Measurements from ENCODE around the gene DNM1. TPM values are rescaled to one million over a fixed set of nuclear protein-coding genes. Genes with fewer than 3 reads are reported as not detected.
A peak's percentile ranks its signal among the peaks of the same experiment; 100 is the strongest.

The DNM1 gene
- total RNA-seq, 1 donor from 2014 or later = 276 TPM

- H3K27me3 Mint-ChIP-seq (ENCODE audit: unreplicated experiment) = no peaks in the 10 kb centered on the region
- no peaks in the 10 kb centered on the region for H3K36me3 Mint-ChIP-seq (ENCODE audit: unreplicated experiment)
- no peak for DNase-seq
- H3K27ac Mint-ChIP-seq (ENCODE audit: unreplicated experiment) = no peak overlapping the region
- no peak overlapping the region for H3K4me3 Mint-ChIP-seq (ENCODE audit: unreplicated experiment)
- TF ChIP-seq CTCF (IDR thresholded peaks at IDR 0.05; ENCODE audit: partially characterized antibody, unreplicated experiment) = no peak
- H3K9me3 Mint-ChIP-seq (ENCODE audit: unreplicated experiment) = no peaks in the 10 kb centered on the region
- H3K4me1 Mint-ChIP-seq (ENCODE audit: low read depth, unreplicated experiment) = no peaks in the 10 kb centered on the region
Measured at GRCh38 chr9:128296340-128297220, 93.4 kb downstream of the DNM1 start.

DNA sequence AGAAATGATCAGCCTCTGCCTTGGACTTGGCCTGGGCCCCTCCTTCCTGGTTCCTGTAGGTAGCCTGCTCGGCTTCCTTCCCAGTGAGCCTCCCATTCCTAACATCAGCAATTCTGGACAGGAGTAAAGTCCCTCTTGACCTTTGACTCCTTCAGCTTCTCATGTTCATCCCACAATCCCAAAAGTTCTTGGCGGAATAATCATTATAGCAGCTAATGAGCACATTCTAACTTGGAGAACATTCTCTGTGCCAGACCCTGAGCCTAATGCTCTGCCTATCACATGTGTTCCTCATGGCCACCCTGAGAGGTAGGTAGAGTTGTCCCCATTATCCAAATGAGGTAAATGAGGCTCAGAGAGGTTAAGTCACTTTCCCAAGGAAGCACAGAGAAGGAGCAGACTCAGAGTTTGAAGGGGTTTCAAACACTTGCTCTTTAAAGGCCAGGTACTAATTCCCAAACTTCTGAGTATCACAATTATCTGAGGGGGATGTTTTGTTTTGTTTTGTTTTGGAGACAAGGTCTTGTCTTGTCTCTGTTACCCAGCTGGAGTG lies 94.1 kb downstream of the DNM1 start:
- Mint-ChIP-seq H3K27me3 (ENCODE audit: unreplicated experiment) (peaks cover 3% of the 10 kb centered on the region), H3K4me3 (ENCODE audit: unreplicated experiment) (no peak overlapping the region), H3K9me3 (ENCODE audit: unreplicated experiment) (no peaks in the 10 kb centered on the region), H3K36me3 (ENCODE audit: unreplicated experiment) (no peaks in the 10 kb centered on the region), H3K27ac (ENCODE audit: unreplicated experiment) (no peak overlapping the region), H3K4me1 (ENCODE audit: low read depth, unreplicated experiment) (no peaks in the 10 kb centered on the region)
- no peak for DNase-seq
- TF ChIP-seq CTCF (IDR thresholded peaks at IDR 0.05; ENCODE audit: partially characterized antibody, unreplicated experiment) = no peak

DNA sequence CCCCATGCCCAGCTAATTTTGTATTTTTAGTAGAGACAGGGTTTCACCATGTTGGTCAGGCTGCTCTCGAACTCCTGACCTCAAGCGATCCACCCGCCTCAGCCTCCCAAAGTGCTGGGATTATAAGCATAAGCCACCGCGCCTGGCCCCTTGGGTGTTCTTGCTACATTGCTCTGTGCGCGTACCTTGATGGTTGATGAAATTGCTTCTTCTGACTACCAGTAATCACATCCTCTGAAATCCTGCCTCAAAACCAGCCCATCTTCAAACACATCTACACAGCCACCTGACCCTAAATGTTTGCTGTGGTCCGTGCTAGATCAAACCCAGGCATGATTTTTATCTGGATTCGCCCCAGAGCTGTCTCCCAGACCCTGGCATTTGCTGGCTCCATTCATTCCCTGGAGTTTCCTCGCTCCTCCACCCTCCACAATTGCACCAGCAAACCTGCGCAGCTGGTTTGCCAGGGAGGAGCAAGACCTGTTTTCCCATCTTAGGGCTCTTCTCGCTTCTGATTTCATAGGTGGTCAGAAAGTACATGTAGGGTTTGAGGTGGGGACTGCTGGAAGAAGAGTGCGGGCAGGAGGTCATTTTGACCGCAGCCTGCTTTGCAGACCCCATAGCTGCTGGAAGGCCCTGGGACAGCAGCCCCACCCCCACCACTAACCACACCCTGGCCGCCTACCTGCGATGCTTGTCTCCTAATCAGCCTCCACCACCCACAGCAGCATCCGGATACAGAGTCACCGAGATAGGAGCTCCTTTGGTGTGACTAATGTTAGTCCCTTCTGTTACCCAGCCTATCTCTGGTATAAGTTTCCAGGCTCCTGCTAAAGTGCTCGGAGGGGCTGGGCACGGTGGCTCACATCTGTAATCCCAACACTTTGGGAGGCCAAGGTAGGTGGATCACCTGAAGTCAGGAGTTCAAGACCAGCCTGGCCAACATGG lies 95.6 kb downstream of the DNM1 start:
- Mint-ChIP-seq H3K27me3 (ENCODE audit: unreplicated experiment) (peaks cover 3% of the 10 kb centered on the region), H3K27ac (ENCODE audit: unreplicated experiment) (no peak overlapping the region), H3K9me3 (ENCODE audit: unreplicated experiment) (no peaks in the 10 kb centered on the region), H3K36me3 (ENCODE audit: unreplicated experiment) (no peaks in the 10 kb centered on the region), H3K4me3 (ENCODE audit: unreplicated experiment) (no peak overlapping the region), H3K4me1 (ENCODE audit: low read depth, unreplicated experiment) (no peaks in the 10 kb centered on the region)
- DNase-seq = no peak
- no peak for TF ChIP-seq CTCF (IDR thresholded peaks at IDR 0.05; ENCODE audit: partially characterized antibody, unreplicated experiment)

GRCh38 chr9:128304136-128304970 lies 101.2 kb downstream of the DNM1 start:
- Mint-ChIP-seq H3K27ac (ENCODE audit: unreplicated experiment) (no peak overlapping the region), H3K36me3 (ENCODE audit: unreplicated experiment) (no peaks in the 10 kb centered on the region), H3K4me3 (ENCODE audit: unreplicated experiment) (no peak overlapping the region), H3K27me3 (ENCODE audit: unreplicated experiment) (peaks cover 3% of the 10 kb centered on the region), H3K9me3 (ENCODE audit: unreplicated experiment) (no peaks in the 10 kb centered on the region), H3K4me1 (ENCODE audit: low read depth, unreplicated experiment) (no peaks in the 10 kb centered on the region)
- DNase-seq = no peak
- no peak for TF ChIP-seq CTCF (IDR thresholded peaks at IDR 0.05; ENCODE audit: partially characterized antibody, unreplicated experiment)

Small RNA genes within 50 kb of the gene (microRNA-seq; reads per million reads assigned to microRNA genes)
- 21.1 reads per million, percentile 59 among the genes with 10 or more reads in this experiment for gene MIR199B (ENCODE audit: unreplicated experiment)
- 1.8 reads per million, percentile 9 among the genes with 10 or more reads in this experiment for gene MIR3154 (ENCODE audit: unreplicated experiment)

Other genes with a start within 250 kb of the DNM1 start
- gene EEIG1, start 222.4 kb upstream of the DNM1 start, total RNA-seq (ENCODE audit: unreplicated experiment) = 15.8 TPM
- 6.2 TPM for gene NAIF1, start 136.1 kb upstream of the DNM1 start, total RNA-seq (ENCODE audit: unreplicated experiment)
- gene SLC25A25, start 135.1 kb upstream of the DNM1 start, total RNA-seq (ENCODE audit: unreplicated experiment) = 33.0 TPM
- gene PTGES2, start 75.7 kb upstream of the DNM1 start, total RNA-seq (ENCODE audit: unreplicated experiment) = 85.1 TPM
- gene LCN2, start 53.9 kb upstream of the DNM1 start, total RNA-seq (ENCODE audit: unreplicated experiment) = not detected
- 147 TPM for gene BBLN, start 43.1 kb upstream of the DNM1 start, total RNA-seq (ENCODE audit: unreplicated experiment)
- 174 TPM for gene CIZ1, start 11.8 kb upstream of the DNM1 start, total RNA-seq (ENCODE audit: unreplicated experiment)
- 78.3 TPM for gene GOLGA2, start 72.6 kb downstream of the DNM1 start, total RNA-seq (ENCODE audit: unreplicated experiment)
- gene SWI5, start 72.9 kb downstream of the DNM1 start, total RNA-seq (ENCODE audit: unreplicated experiment) = 13.7 TPM
- gene TRUB2, start 119.1 kb downstream of the DNM1 start, total RNA-seq (ENCODE audit: unreplicated experiment) = 30.0 TPM
- gene COQ4, start 119.5 kb downstream of the DNM1 start, total RNA-seq (ENCODE audit: unreplicated experiment) = 35.8 TPM
- gene SLC27A4, start 137.1 kb downstream of the DNM1 start, total RNA-seq (ENCODE audit: unreplicated experiment) = 47.3 TPM
- 62.6 TPM for gene URM1, start 168.0 kb downstream of the DNM1 start, total RNA-seq (ENCODE audit: unreplicated experiment)
- gene CERCAM, start 217.5 kb downstream of the DNM1 start, total RNA-seq (ENCODE audit: unreplicated experiment) = 56.1 TPM

Measured in glutamatergic neuron (in vitro differentiated cells).